GM19240 (cell line): ENCODE results near the gene SNX25.
"Not testable (repeated sequence)": the region's sequence is repeated elsewhere in the genome, so short reads cannot be mapped to it uniquely, and the experiment has no call there.

Experiments
- DNase-seq: peaks from one replicate; pipeline ENCODE4 v3.0.0; 2011; ENCODE audit warnings: low spot score; ENCODE audit not compliant: insufficient read length

SNX25 gene

DNA sequence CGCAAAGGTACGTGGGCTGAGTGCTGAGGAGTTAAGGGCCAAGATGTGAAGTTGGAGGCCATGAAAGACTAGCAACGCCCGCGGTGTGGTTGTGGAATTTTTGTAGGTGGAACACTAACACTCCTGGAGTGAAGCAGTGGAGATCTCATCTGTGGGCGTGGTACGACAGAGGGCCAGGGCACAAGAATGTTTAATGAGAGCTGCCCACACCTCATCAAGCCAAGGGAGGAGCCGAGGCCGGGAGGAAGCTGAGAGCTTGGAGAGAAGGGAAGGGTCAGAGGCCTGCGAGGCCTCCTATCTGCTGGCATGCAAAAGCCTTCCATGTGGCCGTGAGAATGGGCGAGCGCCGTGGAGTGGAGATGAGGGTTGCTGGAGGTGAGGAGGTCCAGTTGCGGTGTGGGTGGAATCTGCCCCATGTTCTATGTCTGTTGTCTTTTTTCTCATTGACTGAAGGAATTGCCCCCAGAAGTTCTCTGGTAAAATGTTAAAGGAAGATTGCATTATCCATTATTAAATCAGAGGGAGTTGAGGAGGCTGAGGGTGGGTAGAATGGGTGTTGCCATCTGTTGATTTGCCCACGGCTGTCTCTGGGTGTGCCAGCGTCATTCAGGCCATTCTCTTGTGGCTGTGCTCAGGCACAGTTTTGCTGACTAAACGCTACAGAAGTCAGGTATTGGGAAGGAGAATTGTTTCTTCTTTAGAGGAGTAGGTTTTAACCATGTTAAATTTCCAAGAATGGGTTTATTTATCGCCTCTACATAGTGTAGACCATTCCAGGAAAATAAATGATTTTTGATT lies 19.8 kb downstream of the SNX25 start:
- no peak for DNase-seq

GRCh38 chr4:185232370-185232769 lies 23.0 kb downstream of the SNX25 start:
- DNase-seq, result no peak

- no peak for DNase-seq
These were observed 25.9 kb downstream of the SNX25 start for GRCh38 chr4:185235119-185235842.

DNA sequence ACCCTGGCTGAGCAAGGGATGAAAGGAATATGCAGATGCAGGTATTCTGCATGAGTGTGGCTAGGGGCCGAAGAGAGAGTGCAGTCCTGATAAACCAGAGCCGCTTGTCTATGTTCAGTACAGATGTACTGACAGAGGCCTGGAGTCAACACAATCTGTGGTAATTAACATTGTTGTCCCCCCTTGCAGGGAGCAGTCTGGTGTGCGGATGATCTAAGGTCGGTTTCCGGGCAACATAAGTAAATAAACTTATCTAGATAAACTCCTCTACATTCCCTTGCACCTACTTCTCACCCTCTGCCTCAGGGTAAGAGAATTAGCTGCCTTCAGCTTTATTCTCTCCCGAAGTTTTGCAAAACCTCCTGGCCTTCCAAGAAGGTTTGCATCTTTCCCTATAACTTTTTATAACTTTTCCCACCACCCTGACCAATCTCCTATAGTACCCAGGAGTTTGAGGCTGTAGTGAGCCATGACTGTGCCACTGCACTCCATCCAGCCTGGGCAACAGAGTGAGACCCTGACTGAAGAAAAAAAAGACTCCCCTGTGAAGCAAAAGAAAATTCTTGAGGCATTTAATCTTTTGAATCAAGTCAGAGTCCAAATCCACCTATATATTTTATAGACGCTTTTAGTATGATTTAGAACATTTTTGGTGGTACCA lies 26.6 kb downstream of the SNX25 start:
- DNase-seq, result no peak

- no peak for DNase-seq
These were observed 27.8 kb downstream of the SNX25 start for GRCh38 chr4:185237175-185237574.

DNA sequence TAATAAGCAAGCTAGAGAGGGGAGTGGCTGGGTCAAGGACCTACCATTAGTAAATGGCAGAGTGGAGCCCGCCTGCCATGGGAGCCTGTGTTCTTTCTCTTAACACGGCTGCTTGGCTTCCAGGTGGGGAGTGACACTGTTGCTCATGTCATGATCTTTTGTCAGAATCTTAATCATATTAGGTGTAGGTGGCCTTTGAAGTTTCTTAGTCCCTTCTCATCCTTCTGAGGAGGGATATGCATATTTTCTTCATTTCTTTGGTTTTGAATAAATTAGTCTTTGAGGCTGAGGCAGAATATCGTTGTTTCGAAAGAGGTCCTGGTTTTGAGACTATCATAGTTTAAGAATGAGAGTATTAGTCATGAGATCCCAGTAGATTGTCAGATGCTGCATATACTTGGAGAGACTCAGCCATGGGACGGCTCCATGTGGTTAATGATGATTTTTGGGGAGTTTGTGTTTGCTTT lies 28.9 kb downstream of the SNX25 start:
- DNase-seq, result no peak

DNA sequence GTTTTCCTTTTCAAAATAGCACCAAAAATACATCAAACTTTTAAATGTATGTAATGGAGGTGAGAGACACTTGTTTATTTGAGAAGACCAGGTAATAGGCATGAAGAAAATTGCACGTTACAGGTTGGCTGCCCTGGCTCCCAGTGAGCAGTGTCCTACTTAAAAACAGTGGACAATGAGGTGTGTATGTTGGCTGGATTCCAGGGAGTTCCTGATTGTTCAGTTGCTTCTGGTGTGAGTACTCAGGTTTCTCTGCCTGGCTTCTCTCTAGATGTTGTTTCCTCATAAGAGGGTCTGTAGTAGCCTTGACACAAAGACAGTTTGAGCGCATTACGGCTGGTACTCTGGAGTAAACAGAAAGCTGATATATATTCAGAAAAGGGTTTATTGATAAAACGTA lies 29.4 kb downstream of the SNX25 start:
- no peak for DNase-seq

DNA sequence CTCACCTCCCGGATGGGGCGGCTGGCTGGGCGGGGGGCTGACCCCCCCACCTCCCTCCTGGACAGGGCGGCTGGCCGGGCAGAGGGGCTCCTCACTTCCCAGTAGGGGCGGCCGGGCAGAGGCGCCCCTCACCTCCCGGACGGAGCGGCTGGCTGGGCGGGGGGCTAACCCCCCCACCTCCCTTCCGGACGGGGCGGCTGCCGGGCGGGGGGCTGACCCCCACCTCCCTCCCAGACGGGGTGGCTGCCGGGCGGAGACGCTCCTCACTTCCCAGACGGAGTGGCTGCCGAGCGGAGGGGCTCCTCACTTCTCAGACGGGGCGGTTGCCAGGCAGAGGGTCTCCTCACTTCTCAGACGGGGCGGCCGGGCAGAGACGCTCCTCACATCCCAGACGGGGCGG lies 31.1 kb downstream of the SNX25 start:
- not testable (repeated sequence) for DNase-seq

DNA sequence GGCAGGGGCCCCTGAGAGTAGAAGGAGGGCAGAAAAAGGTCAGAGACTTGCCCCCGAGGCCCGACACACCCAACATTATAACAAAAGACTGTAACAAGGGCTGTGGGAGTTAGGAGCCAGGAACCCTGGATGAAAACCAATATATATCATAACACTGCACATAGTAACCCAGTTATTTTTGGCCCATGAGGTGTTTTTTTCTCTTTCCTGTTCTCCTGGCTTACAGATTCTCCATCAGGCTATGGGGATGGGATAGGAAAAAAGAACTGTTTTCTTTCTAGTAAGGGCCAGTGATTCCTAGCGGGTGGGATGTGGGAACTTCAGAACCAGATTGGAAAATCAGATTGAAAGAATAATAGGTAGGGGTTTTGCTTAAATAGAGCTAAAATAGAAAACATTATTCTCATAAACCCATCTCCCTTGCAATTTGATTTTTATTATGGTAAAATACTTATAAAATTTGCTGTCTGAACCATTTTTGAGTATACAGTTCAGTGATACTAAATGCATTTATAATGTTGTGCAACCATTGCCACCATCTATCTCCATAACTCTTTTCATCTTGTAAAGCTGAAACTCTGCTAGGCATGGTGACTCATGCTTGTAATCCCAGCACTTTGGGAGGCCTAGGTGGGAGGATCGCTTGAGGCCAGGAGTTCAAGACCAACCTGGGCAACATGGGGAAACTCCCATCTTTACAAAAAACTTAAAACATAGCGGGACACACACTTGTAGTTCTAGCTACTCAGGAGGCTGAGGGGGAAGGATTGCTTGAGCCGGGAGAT lies 33.5 kb downstream of the SNX25 start:
- no peak for DNase-seq

DNA sequence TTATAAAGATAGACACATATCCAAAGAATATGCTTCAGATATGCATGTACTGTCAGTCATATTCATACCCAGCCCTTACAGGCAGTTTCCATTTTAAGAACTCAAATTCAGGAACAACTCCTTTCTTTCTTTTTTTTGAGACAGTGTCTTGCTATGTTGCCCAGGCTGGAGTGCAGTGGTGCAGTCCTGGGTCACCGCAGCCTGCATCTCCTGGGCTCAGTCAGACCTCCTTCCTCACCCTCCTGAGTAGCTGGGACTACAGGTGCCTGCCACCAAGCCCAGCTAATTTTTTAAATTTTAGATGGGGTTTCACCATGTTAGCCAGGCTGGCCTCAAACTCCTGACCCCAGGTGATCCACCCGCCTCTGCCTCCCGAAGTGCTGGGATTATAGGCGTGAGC lies 34.5 kb downstream of the SNX25 start:
- no peak for DNase-seq

DNA sequence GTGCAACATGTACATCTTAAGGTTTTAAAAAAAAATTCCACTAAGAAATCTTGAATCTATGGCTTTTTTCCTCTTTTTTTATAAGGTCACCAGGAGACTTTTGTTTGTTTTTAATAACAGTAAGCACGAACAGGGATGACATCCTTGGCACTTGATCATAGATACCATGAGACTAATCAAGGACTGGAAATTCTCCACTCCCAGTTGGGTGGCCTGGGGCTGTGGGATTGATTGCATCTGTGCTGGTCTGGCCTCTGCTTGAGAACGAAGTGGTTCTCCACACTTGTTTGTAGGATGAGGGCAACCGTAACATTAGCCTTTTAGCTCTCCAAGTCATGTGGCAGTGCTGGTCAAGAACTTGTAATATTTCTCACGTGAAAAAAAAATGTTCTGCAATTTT lies 35.4 kb downstream of the SNX25 start:
- no peak for DNase-seq

GRCh38 chr4:185246453-185246852 lies 37.1 kb downstream of the SNX25 start:
- DNase-seq, result no peak

- no peak for DNase-seq
These were observed 37.8 kb downstream of the SNX25 start for GRCh38 chr4:185247151-185247550.

DNA sequence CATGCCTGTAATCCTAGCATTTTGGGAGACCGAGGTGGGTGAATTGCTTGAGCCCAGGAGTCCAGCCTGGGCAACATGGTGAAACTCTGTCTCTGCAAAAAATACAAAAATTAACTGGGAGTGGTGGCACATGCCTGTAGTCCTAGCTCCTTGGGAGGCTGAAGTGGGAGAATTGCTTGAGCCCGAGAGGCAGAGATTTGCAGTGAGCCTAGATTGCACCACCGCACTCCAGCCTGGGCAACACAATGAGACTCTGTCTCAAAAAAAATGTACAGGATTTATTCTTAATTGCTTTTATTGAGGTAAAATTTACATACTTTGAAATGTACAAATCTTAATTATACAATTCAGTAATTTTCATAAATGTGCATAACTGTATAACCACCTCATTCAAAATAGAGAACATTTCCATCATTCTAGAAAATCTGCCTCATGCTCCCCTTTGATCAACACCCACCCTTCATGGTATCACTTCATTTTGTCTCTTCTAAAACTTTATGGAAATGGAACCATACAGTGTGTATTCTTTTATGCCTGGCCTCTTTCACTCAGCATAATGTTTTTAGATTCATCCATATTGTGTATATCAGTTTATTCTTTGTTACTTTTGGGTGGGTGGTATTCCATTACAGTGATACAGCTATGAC lies 39.1 kb downstream of the SNX25 start:
- DNase-seq, result no peak

DNA sequence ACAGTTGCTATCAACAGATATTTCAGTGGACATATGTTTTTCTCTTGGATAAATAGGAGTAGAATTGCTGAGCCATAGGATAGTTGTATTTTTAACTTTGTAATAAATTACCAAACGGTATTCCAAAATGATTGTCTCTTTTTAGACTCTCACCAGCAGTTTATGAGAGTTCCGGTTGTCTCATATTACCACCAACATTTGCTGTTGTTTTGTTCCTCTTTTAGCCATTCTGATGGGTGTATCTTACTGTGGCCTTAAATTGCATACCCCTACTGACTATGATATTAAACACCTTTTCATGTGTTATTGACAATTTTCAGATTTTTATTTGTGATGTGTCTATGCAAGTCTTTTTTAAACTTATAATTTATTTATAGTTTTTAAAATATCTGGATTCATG lies 39.7 kb downstream of the SNX25 start:
- DNase-seq, result no peak

GRCh38 chr4:185254434-185254833 lies 45.0 kb downstream of the SNX25 start:
- no peak for DNase-seq

- DNase-seq, result no peak
These were observed 46.5 kb downstream of the SNX25 start for GRCh38 chr4:185255868-185256267.

GRCh38 chr4:185256446-185256845 lies 47.0 kb downstream of the SNX25 start:
- no peak for DNase-seq

- DNase-seq, result no peak
These were observed 47.7 kb downstream of the SNX25 start for GRCh38 chr4:185257086-185257485.

DNA sequence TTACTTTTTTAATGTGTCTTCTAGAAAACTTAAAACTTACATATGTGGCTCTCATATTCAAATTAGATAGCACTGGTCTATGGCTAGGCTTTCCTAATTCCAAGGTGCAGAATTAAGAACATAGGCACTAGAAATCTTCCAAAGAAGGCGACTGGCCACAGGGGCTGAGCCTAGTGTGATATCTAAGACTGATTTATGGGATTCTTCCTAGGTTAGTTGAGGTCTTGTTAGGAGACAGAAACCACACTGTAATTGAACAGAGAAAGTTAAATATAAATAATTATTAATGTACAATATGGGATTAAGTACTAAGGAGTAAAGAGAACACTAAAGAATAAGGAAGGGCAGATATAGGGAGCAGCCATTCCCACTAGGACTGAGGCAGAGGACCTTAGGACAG lies 48.3 kb downstream of the SNX25 start:
- no peak for DNase-seq

DNA sequence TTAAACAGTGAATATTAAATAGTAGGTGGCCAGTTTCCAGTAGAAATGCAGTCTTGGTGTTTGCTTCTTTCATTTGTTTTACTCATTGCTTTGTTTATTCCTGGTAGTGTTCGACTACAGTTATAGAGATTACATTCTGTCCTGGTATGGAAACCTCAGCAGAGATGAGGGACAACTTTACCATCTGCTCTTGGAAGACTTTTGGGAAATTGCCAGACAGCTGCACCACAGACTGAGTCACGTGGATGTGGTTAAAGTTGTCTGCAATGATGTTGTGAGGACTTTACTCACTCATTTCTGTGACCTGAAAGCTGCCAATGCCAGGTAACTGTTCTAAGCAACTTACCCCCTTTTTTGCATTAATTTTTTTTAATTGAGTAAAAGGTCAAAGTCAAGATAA lies 49.3 kb downstream of the SNX25 start:
- DNase-seq, result not testable (repeated sequence)
